Psoas muscle (tissue), 8 donors: Measurements from ENCODE around the gene CD200R1L. TPM values are rescaled to one million over a fixed set of nuclear protein-coding genes. Genes with fewer than 3 reads are reported as not detected.
A peak's percentile ranks its signal among the peaks of the same experiment; 100 is the strongest.

Experiments
- ATAC-seq, 4 donors: fragments of 200-7000 bp; cut with Tn5 transposase; one replicate each; pipeline ENCODE4 v1.9.1; 2020; ENCODE audit warnings: moderate library complexity in 3 of 4, mild to moderate bottlenecking in 2 of 4
- DNase-seq, 2 donors: peaks; one replicate each; pipeline ENCODE4 v3.0.0-alpha.2; 2020
- H3K27ac ChIP-seq: fragments of 200-600 bp; one replicate; pipeline ENCODE4 v1.8.0; 2022
- H3K27me3 ChIP-seq, 3 donors: fragments of 200-600 bp in 1 of 3; one replicate each; pipeline versions ENCODE4 v1.6.1 to v1.8.0; 2013 to 2022; ENCODE audit warnings: low read length in 2 of 3, mild to moderate bottlenecking in 2 of 3, moderate library complexity in 1 of 3; ENCODE audit not compliant: insufficient read depth in 3 of 3
- H3K36me3 ChIP-seq, 2 donors: fragments of 200-600 bp in 1 of 2; one replicate each; pipeline versions ENCODE4 v1.6.1 to v1.8.0; 2013 to 2022; ENCODE audit warnings: low read depth in 1 of 2, mild to moderate bottlenecking in 1 of 2, moderate library complexity in 1 of 2; ENCODE audit not compliant: insufficient read depth in 1 of 2
- H3K4me1 ChIP-seq: fragments of 200-600 bp; one replicate; pipeline ENCODE4 v1.8.0; 2022
- H3K4me3 ChIP-seq: fragments of 200-600 bp; one replicate; pipeline ENCODE4 v1.8.0; 2022; ENCODE audit warnings: mild to moderate bottlenecking
- H3K9me3 ChIP-seq: fragments of 200-600 bp; one replicate; pipeline ENCODE4 v1.8.0; 2022
- CTCF ChIP-seq: fragments of 200-600 bp; IDR thresholded peaks from one replicate; pipeline ENCODE4 v1.8.0; 2022; ENCODE audit warnings: antibody characterized with exemption
- WGBS, 3 donors: extraction: QIAGEN DNeasy Blood & Tissue Kit; methylation state at CpG; one replicate each; pipeline versions ENCODE4 v1.1.6 to v1.1.7; 2013; 5-methylcytosine and 5-hydroxymethylcytosine counted together
- intact Hi-C, 2 donors: fragments of 100-400 bp; cut with DNase I; formaldehyde crosslinking; loops; one replicate each; pipeline versions ENCODE4 v1.11.0 to v1.14.2; 2022
- long read RNA-seq, 2 donors: library from polyadenylated mRNA; unstranded; transcript quantifications; one replicate each; pipeline ENCODE4 v2.0.0, GENCODE V29; 2021
- polyA plus RNA-seq, 3 donors: library from polyadenylated mRNA; stranded (reverse); fragments of 200-250 nt; gene quantifications; one replicate each; pipeline ENCODE4 v1.2.3, GENCODE V29; 2013
- total RNA-seq, 4 donors: library from RNA; stranded (reverse); fragmentation: NEBNext Ultra II Directional in 2 of 4; extraction: Animal tissue kit (Norgen Biotek cat#: 25700) in 2 of 4; gene quantifications; one replicate each; pipeline versions ENCODE4 v1.2.1 to v1.2.4, GENCODE V29; 2021 to 2023
- donor health status: healthy with polysubstance abuse.
- donor health status: DM: no; HTN: no; CAD: no; lungs with moderate emphysema.
- donor health status: Bipolar disorder and iron deficiency.
- donor health status: healthy.
- donor health status: DM: yes; HTN: yes; CAD: no.
- donor health status: DM: no; HTN: no; CAD: no.
- donor health status: DM: no; HTN: no; CAD: no.
- donor health status: DM: yes; HTN: yes; CAD: no.

CD200R1L gene, protein sequence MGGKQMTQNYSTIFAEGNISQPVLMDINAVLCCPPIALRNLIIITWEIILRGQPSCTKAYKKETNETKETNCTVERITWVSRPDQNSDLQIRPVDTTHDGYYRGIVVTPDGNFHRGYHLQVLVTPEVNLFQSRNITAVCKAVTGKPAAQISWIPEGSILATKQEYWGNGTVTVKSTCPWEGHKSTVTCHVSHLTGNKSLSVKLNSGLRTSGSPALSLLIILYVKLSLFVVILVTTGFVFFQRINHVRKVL
- total RNA-seq: not detected
- polyA plus RNA-seq: not detected
- long read RNA-seq, donor 1: 0 reads
- long read RNA-seq, donor 2: 0 reads

- no peaks in the 10 kb centered on the region for H3K9me3 ChIP-seq
- H3K4me3 ChIP-seq: no peak within 1 kb of the TSS
- intact Hi-C loops: no loop called here
- no peak within 1 kb of the TSS for H3K27ac ChIP-seq
- H3K36me3 ChIP-seq: no peaks in the 10 kb centered on the region
- WGBS, 3 donors: 90 to 93% (median 91%) methylated on average over 2 of the region's 2 CpGs
- no peak for TF ChIP-seq CTCF
- DNase-seq (no peak), ATAC-seq (no peak)
- H3K4me1 ChIP-seq: no peaks in the 10 kb centered on the region
- no peaks in the 10 kb centered on the region for H3K27me3 ChIP-seq
These were observed at the start of gene CD200R1L for GRCh38 chr3:112846764-112847163. Gene CD200R1L, minus strand, starts transcription at chr3:112846864. Its CDS starts 17,497 bp downstream, at chr3:112829367.

DNA sequence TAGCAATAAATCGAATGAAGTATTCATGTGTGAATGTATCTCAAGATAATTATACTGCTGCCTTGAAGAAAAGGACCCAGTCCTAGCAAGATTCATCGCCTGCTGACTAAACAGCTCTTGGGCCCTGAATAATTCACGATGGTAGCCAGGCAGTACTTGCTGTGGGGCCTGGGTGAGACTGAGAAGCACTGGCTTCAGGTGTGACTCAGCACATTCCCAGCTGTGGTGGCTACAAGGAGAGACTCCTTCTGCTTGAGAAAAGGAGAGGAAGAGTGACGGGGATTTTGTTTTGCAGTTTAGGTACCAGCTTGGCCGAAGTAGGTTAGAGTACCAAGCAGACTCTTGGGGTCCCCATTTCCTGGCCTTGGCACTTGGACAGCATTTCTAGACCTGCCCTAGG lies 47.6 kb upstream of the CD200R1L start:
- Histone ChIP-seq H3K4me1 (no peaks in the 10 kb centered on the region), H3K27me3 (no peaks in the 10 kb centered on the region), H3K27ac (no peak overlapping the region), H3K36me3 (no peaks in the 10 kb centered on the region), H3K4me3 (no peak overlapping the region), H3K9me3 (no peaks in the 10 kb centered on the region)
- TF ChIP-seq CTCF: no peak
- 73 to 78% (median 78%) methylated on average over 5 of the region's 5 CpGs for WGBS, 3 donors
- DNase-seq (no peak), ATAC-seq (no peak)
- intact Hi-C loops: no loop called here

DNA sequence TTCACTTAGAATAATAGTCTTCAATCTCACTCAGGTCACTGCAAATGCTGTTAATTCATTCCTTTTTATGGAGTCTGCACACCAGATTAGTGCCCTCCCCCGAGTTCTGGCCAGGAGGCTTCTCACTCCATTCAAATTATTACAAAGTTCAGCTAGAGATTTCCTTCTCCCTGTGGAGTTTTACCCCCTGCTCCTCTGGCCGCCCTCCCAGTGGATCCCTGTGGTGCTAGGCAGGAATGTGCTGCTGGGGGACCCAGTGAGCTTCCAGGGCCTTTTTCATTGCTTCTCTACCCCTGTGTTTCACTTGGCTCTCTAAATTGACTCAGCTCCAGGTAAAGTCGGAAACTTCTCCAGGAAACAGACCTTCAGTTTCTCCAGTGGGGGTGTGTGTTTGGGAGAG lies 42.7 kb upstream of the CD200R1L start:
- Histone ChIP-seq H3K4me1 (no peaks in the 10 kb centered on the region), H3K27me3 (no peaks in the 10 kb centered on the region), H3K36me3 (no peaks in the 10 kb centered on the region), H3K4me3 (no peak overlapping the region), H3K9me3 (no peaks in the 10 kb centered on the region), H3K27ac (no peak overlapping the region)
- TF ChIP-seq CTCF: no peak
- intact Hi-C loops: no loop called here
- WGBS, 3 donors: 34 to 55% (median 55%) methylated on average over 3 of the region's 3 CpGs
- ATAC-seq: no peak
- DNase-seq: peak in 1 of 2 donors; percentile 16

- WGBS, 3 donors: 43 to 55% (median 51%) methylated on average over 2 of the region's 2 CpGs
- Histone ChIP-seq H3K27ac (no peak overlapping the region), H3K9me3 (no peaks in the 10 kb centered on the region), H3K4me1 (no peaks in the 10 kb centered on the region), H3K4me3 (no peak overlapping the region), H3K27me3 (no peaks in the 10 kb centered on the region), H3K36me3 (no peaks in the 10 kb centered on the region)
- ATAC-seq (no peak), DNase-seq (no peak)
- intact Hi-C loops: no loop called here
- no peak for TF ChIP-seq CTCF
These were observed 41.9 kb upstream of the CD200R1L start for GRCh38 chr3:112888381-112889085.
